Measurements from ENCODE around the gene MOB1A.

Gene MOB1A

GRCh38 chr2:74178211-74179062 is at the start of gene MOB1A:
Gene MOB1A (minus strand): TSS chr2:74178879. CDS start chr2:74178674, 205 bp downstream.
- peak within 1 kb of the TSS; percentile 99 for H3K27ac ChIP-seq
- H3K4me3 ChIP-seq (ENCODE audit: low read depth, low read length), result peak within 1 kb of the TSS; percentile 97
- DNase-seq, result peak; percentile 100
- peaks cover 4% of the 10 kb centered on the region for H3K9me3 ChIP-seq (ENCODE audit: severe bottlenecking)
- peaks cover 27% of the 10 kb centered on the region for H3K36me3 ChIP-seq
- peak; percentile 8; the same call in 1 of the 2 replicates for TF ChIP-seq CTCF (IDR thresholded peaks at IDR 0.05; ENCODE audit: low read depth, low read length)
- no peaks in the 10 kb centered on the region for H3K27me3 ChIP-seq (ENCODE audit: insufficient read depth, low read depth, severe bottlenecking)

GRCh38 chr2:74227646-74228045 is 49.0 kb upstream of the MOB1A start:
- Histone ChIP-seq H3K27ac (no peak overlapping the region), H3K27me3 (ENCODE audit: insufficient read depth, low read depth, severe bottlenecking) (no peaks in the 10 kb centered on the region), H3K4me3 (ENCODE audit: low read depth, low read length) (no peak overlapping the region), H3K36me3 (peaks cover 4% of the 10 kb centered on the region; the same call in 1 of the 2 replicates), H3K9me3 (ENCODE audit: severe bottlenecking) (no peaks in the 10 kb centered on the region)
- TF ChIP-seq CTCF (IDR thresholded peaks at IDR 0.05; ENCODE audit: low read depth, low read length), result no peak
- DNase-seq, result no peak

- peak; percentile 90 for DNase-seq
- H3K27ac ChIP-seq, result no peak overlapping the region; the same call in 1 of the 2 replicates
- H3K9me3 ChIP-seq (ENCODE audit: severe bottlenecking), result no peaks in the 10 kb centered on the region
- no peaks in the 10 kb centered on the region for H3K27me3 ChIP-seq (ENCODE audit: insufficient read depth, low read depth, severe bottlenecking)
- H3K4me3 ChIP-seq (ENCODE audit: low read depth, low read length), result peak overlapping the region; percentile 10; the same call in 1 of the 2 replicates
- H3K36me3 ChIP-seq, result peaks cover 4% of the 10 kb centered on the region; the same call in 1 of the 2 replicates
- no peak for TF ChIP-seq CTCF (IDR thresholded peaks at IDR 0.05; ENCODE audit: low read depth, low read length)
Measured at GRCh38 chr2:74226648-74227213, 48.1 kb upstream of the MOB1A start.

GRCh38 chr2:74225698-74226459 is 47.2 kb upstream of the MOB1A start:
- Histone ChIP-seq H3K27me3 (ENCODE audit: insufficient read depth, low read depth, severe bottlenecking) (no peaks in the 10 kb centered on the region), H3K27ac (no peak overlapping the region), H3K4me3 (ENCODE audit: low read depth, low read length) (no peak overlapping the region), H3K36me3 (peaks cover 11% of the 10 kb centered on the region; the same call in 1 of the 2 replicates), H3K9me3 (ENCODE audit: severe bottlenecking) (no peaks in the 10 kb centered on the region)
- no peak for TF ChIP-seq CTCF (IDR thresholded peaks at IDR 0.05; ENCODE audit: low read depth, low read length)
- no peak for DNase-seq

GRCh38 chr2:74223941-74224770 is 45.5 kb upstream of the MOB1A start:
- Histone ChIP-seq H3K4me3 (ENCODE audit: low read depth, low read length) (no peak overlapping the region), H3K36me3 (peaks cover 11% of the 10 kb centered on the region; the same call in 1 of the 2 replicates), H3K27me3 (ENCODE audit: insufficient read depth, low read depth, severe bottlenecking) (no peaks in the 10 kb centered on the region), H3K27ac (no peak overlapping the region), H3K9me3 (ENCODE audit: severe bottlenecking) (no peaks in the 10 kb centered on the region)
- DNase-seq, result no peak
- no peak for TF ChIP-seq CTCF (IDR thresholded peaks at IDR 0.05; ENCODE audit: low read depth, low read length)

Data from WERI-Rb-1 (cell line).